ENCODE data around the gene CCDC169.

The CCDC169 gene

DNA sequence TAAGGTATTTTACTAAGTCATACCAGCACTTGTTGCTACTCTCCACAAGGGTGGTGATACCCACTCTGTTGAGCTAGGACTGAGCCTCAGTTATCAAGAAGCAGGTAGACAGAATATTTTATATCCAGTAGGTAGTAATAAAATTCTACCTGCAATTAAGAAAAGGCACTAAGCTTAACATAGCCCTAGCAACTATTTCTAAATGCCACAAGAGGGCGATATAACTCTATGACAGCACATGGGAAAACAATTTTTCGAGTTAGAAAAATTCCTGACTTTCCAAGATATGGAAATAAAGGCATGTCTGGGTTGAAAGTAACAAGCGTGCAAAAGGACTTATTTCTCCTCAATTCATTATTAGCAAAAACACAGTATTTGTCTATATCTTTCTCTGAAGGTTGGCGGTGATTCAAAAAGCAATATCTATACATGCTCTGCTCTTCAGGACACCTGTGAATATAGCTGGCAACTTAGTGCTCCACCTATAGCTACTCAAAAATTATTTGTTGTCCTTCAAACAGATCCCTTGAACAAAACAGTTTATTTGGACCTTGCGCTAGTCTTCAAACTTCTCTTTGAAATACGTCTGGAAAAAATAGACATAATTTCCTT is 14.7 kb downstream of the CCDC169 start:
- H3K4me3 ChIP-seq (ENCODE audit: low read length in 2 of 2): no peak overlapping the region
- no peak overlapping the region for H3K27ac ChIP-seq (ENCODE audit: low read depth in 2 of 2, low read length in 2 of 2)
- H3K27me3 ChIP-seq (ENCODE audit: control insufficient read depth in 2 of 2, insufficient read depth in 2 of 2, low read length in 2 of 2): no peaks in the 10 kb centered on the region
- no peaks in the 10 kb centered on the region for H3K9me3 ChIP-seq (ENCODE audit: control insufficient read depth in 2 of 2, low read length in 2 of 2)
- H3K9ac ChIP-seq (ENCODE audit: low read depth in 1 of 2, low read length in 2 of 2): no peak overlapping the region
- no peaks in the 10 kb centered on the region for H3K36me3 ChIP-seq (ENCODE audit: control insufficient read depth in 2 of 2, insufficient read depth in 2 of 2, low read length in 2 of 2)
- no peaks in the 10 kb centered on the region for H3K4me1 ChIP-seq (ENCODE audit: control insufficient read depth in 2 of 2, insufficient read depth in 2 of 2, low read length in 2 of 2)

DNA sequence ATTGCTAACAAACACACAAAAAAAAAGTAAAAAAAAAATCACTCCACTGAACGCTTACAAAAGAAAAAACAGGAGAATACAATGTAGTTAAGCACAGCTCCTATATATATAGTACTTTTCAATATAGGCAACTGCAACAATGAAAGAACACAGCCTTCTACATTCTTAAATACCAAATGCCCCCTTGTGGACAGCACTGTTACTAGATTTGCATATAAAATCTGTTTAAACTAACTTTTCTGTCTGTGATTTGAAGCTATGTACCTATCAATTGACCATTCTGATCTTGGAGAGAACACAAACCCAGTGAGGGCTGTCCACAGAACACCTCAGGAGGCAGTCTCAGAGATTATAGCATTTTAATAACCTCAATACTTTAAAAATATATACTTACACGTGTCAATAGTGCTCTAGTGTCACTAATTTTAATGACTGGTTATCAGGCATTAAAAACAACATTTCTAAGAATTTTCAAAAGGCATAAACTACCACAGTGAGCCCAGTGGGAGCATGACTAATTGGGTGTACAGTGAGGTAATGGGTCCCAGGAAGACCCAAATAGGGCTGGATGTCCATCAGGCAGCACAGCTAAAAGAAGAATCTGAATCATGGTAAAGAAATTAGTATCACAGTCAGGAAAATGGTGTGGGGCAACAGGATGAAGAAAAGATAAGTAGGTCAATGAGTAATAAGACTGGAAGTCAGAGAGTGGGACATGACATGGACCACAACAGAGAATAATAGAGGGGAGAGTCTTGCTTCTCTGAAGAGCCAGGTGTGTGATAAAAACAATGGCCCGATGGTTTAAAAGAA is 22.2 kb downstream of the CCDC169 start:
- Histone ChIP-seq H3K27ac (ENCODE audit: low read depth in 2 of 2, low read length in 2 of 2) (no peak overlapping the region), H3K4me3 (ENCODE audit: low read length in 2 of 2) (no peak overlapping the region), H3K36me3 (ENCODE audit: control insufficient read depth in 2 of 2, insufficient read depth in 2 of 2, low read length in 2 of 2) (no peaks in the 10 kb centered on the region), H3K4me1 (ENCODE audit: control insufficient read depth in 2 of 2, insufficient read depth in 2 of 2, low read length in 2 of 2) (no peaks in the 10 kb centered on the region), H3K9ac (ENCODE audit: low read depth in 1 of 2, low read length in 2 of 2) (no peak overlapping the region), H3K27me3 (ENCODE audit: control insufficient read depth in 2 of 2, insufficient read depth in 2 of 2, low read length in 2 of 2) (no peaks in the 10 kb centered on the region), H3K9me3 (ENCODE audit: control insufficient read depth in 2 of 2, low read length in 2 of 2) (no peaks in the 10 kb centered on the region)

DNA sequence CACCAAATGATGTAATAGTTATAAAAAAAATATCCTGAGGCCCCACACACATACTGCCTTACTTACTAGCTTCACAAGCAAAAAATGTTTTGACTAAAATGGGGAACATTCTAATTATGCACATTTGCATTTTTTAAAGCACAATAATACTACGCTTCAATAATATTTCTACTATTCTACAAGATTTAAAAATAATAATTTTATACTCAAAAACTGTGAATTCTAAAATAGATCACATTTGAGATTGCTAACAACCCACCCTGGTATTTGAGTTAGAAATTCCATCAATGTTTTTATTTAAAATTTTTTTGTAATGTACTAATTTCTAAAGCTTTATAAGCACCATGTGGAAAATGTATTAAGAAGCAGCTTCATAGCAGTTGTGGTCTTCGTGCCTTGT is 24.2 kb downstream of the CCDC169 start:
- Histone ChIP-seq H3K9ac (ENCODE audit: low read depth in 1 of 2, low read length in 2 of 2) (no peak overlapping the region), H3K27me3 (ENCODE audit: control insufficient read depth in 2 of 2, insufficient read depth in 2 of 2, low read length in 2 of 2) (no peaks in the 10 kb centered on the region), H3K4me1 (ENCODE audit: control insufficient read depth in 2 of 2, insufficient read depth in 2 of 2, low read length in 2 of 2) (no peaks in the 10 kb centered on the region), H3K4me3 (ENCODE audit: low read length in 2 of 2) (no peak overlapping the region), H3K9me3 (ENCODE audit: control insufficient read depth in 2 of 2, low read length in 2 of 2) (no peaks in the 10 kb centered on the region), H3K36me3 (ENCODE audit: control insufficient read depth in 2 of 2, insufficient read depth in 2 of 2, low read length in 2 of 2) (no peaks in the 10 kb centered on the region), H3K27ac (ENCODE audit: low read depth in 2 of 2, low read length in 2 of 2) (no peak overlapping the region)

DNA sequence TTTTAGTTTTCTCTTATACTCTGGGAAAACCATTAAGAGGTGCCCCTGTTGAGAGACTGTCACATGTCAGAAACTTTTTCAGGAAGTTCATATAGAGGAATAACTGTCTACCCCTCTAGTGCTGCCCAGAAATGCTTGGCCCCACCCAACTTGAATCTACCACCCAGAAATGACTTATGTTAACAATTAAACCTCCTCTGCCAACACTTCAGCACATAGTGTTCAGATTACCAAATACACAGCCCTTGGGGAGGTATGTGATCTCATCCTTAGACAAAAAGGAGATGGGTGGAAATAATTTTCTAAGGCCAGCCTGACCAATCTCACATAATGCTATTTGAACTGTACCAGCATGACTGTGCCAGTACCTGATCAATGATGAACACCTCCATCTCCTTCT is 35.6 kb downstream of the CCDC169 start:
- no peak overlapping the region for H3K27ac ChIP-seq (ENCODE audit: low read depth in 2 of 2, low read length in 2 of 2)
- no peaks in the 10 kb centered on the region for H3K9me3 ChIP-seq (ENCODE audit: control insufficient read depth in 2 of 2, low read length in 2 of 2)
- H3K4me3 ChIP-seq (ENCODE audit: low read length in 2 of 2): no peak overlapping the region
- H3K36me3 ChIP-seq (ENCODE audit: control insufficient read depth in 2 of 2, insufficient read depth in 2 of 2, low read length in 2 of 2): no peaks in the 10 kb centered on the region
- no peaks in the 10 kb centered on the region for H3K27me3 ChIP-seq (ENCODE audit: control insufficient read depth in 2 of 2, insufficient read depth in 2 of 2, low read length in 2 of 2)
- no peak overlapping the region for H3K9ac ChIP-seq (ENCODE audit: low read depth in 1 of 2, low read length in 2 of 2)
- H3K4me1 ChIP-seq (ENCODE audit: control insufficient read depth in 2 of 2, insufficient read depth in 2 of 2, low read length in 2 of 2): no peaks in the 10 kb centered on the region

DNA sequence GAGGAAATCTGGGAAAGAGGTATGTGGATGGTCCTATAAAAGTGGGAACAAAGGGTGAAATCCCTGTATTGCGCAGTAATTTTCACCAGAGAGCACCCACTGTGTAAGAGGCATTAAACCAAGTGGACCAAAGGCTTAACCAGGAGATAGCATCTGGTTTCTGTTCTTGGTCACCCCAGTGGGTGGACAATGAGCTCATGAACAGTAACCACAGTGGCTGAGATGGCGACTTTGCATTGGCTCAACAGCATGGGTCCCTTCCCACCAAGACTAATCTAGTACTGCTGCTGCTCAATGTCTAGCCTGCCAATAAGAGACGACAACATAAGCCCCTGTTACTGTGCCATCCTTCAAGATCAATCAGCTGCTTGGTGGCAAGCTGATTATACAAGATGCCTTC is 36.6 kb downstream of the CCDC169 start:
- Histone ChIP-seq H3K27me3 (ENCODE audit: control insufficient read depth in 2 of 2, insufficient read depth in 2 of 2, low read length in 2 of 2) (no peaks in the 10 kb centered on the region), H3K9me3 (ENCODE audit: control insufficient read depth in 2 of 2, low read length in 2 of 2) (no peaks in the 10 kb centered on the region), H3K27ac (ENCODE audit: low read depth in 2 of 2, low read length in 2 of 2) (no peak overlapping the region), H3K36me3 (ENCODE audit: control insufficient read depth in 2 of 2, insufficient read depth in 2 of 2, low read length in 2 of 2) (no peaks in the 10 kb centered on the region), H3K9ac (ENCODE audit: low read depth in 1 of 2, low read length in 2 of 2) (no peak overlapping the region), H3K4me1 (ENCODE audit: control insufficient read depth in 2 of 2, insufficient read depth in 2 of 2, low read length in 2 of 2) (no peaks in the 10 kb centered on the region), H3K4me3 (ENCODE audit: low read length in 2 of 2) (no peak overlapping the region)

DNA sequence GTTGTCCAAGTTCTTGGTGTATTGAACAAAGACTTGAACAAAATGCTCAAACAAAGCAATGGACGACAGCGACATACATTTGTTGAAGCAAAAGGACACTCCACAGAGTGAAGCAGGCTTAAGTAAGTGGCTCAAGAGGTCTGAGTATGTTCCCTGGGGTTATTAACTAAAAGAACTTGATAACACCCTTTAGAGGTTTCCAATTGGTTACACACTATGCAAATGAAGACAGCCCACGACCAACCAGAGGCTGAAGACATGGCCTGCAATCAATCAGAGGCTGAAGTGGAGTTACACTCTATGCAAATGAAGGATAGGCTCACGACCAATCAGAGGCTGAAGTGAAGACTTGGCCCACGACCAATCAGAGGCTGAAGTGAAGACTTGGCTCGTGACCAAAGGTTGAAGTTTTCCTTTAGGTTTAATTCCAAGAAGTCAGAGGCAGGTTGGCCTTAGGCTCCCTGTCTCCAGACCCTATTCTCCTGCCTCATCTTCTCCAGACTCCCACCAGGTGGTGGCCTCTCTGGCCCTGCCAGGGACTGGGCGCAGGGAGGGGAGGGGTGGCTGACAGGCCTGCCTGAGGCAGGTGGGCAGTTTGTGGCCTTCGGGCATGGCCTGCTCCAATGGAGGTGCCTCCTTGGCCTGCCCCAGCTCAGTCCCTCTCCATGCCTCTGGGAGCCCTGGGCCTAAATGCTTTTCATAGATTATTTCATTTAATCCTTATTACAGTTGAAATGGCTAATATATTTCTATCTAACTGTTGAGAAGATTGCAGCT is 38.1 kb downstream of the CCDC169 start:
- H3K4me3 ChIP-seq (ENCODE audit: low read length in 2 of 2): no peak overlapping the region
- H3K36me3 ChIP-seq (ENCODE audit: control insufficient read depth in 2 of 2, insufficient read depth in 2 of 2, low read length in 2 of 2): no peaks in the 10 kb centered on the region
- H3K9ac ChIP-seq (ENCODE audit: low read depth in 1 of 2, low read length in 2 of 2): no peak overlapping the region
- H3K27ac ChIP-seq (ENCODE audit: low read depth in 2 of 2, low read length in 2 of 2): no peak overlapping the region
- no peaks in the 10 kb centered on the region for H3K27me3 ChIP-seq (ENCODE audit: control insufficient read depth in 2 of 2, insufficient read depth in 2 of 2, low read length in 2 of 2)
- H3K4me1 ChIP-seq (ENCODE audit: control insufficient read depth in 2 of 2, insufficient read depth in 2 of 2, low read length in 2 of 2): no peaks in the 10 kb centered on the region
- H3K9me3 ChIP-seq (ENCODE audit: control insufficient read depth in 2 of 2, low read length in 2 of 2): no peaks in the 10 kb centered on the region

DNA sequence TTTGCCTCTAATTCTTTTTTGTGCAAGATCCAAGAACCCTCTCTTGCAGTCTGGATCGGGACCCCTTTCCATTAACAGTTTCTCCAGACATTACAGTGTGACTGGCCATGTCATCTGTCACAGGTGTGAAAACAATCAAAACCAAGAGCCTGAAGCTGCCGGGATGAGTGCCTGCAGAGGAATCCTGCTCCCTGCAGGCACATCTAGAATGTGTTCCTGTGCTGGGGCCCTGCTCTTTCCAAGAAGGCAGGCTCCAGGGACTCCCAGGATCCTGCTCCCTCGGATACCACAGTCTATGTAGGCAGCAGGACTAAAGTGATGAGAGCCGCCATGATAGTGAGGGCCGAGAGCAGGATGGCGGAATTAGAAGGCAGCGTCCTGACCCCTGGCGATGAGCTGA is 38.8 kb downstream of the CCDC169 start:
- Histone ChIP-seq H3K4me3 (ENCODE audit: low read length in 2 of 2) (no peak overlapping the region), H3K4me1 (ENCODE audit: control insufficient read depth in 2 of 2, insufficient read depth in 2 of 2, low read length in 2 of 2) (no peaks in the 10 kb centered on the region), H3K36me3 (ENCODE audit: control insufficient read depth in 2 of 2, insufficient read depth in 2 of 2, low read length in 2 of 2) (no peaks in the 10 kb centered on the region), H3K27ac (ENCODE audit: low read depth in 2 of 2, low read length in 2 of 2) (no peak overlapping the region), H3K9ac (ENCODE audit: low read depth in 1 of 2, low read length in 2 of 2) (no peak overlapping the region), H3K27me3 (ENCODE audit: control insufficient read depth in 2 of 2, insufficient read depth in 2 of 2, low read length in 2 of 2) (no peaks in the 10 kb centered on the region), H3K9me3 (ENCODE audit: control insufficient read depth in 2 of 2, low read length in 2 of 2) (no peaks in the 10 kb centered on the region)

DNA sequence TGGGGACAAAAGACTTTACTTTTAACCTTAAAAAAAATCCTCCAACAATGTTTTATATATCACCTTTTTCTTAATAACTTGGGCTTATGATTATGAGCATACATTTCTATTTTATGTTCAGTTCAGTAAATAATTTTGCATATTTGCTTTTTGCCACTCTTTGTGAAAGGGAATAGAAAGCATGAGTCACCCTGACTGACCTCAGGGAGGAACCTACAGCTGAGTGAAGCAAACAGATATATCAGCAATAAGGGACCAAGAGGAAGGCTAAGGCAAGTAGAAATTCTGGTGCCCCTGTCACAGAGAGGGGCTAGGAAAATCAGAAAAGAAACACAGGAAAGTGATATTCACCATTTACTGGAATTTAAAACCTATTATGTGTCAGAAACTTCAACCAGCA is 46.1 kb downstream of the CCDC169 start:
- H3K9ac ChIP-seq (ENCODE audit: low read depth in 1 of 2, low read length in 2 of 2): no peak overlapping the region
- no peaks in the 10 kb centered on the region for H3K36me3 ChIP-seq (ENCODE audit: control insufficient read depth in 2 of 2, insufficient read depth in 2 of 2, low read length in 2 of 2)
- no peak overlapping the region for H3K27ac ChIP-seq (ENCODE audit: low read depth in 2 of 2, low read length in 2 of 2)
- H3K9me3 ChIP-seq (ENCODE audit: control insufficient read depth in 2 of 2, low read length in 2 of 2): no peaks in the 10 kb centered on the region
- H3K4me3 ChIP-seq (ENCODE audit: low read length in 2 of 2): no peak overlapping the region
- H3K4me1 ChIP-seq (ENCODE audit: control insufficient read depth in 2 of 2, insufficient read depth in 2 of 2, low read length in 2 of 2): no peaks in the 10 kb centered on the region
- no peaks in the 10 kb centered on the region for H3K27me3 ChIP-seq (ENCODE audit: control insufficient read depth in 2 of 2, insufficient read depth in 2 of 2, low read length in 2 of 2)

DNA sequence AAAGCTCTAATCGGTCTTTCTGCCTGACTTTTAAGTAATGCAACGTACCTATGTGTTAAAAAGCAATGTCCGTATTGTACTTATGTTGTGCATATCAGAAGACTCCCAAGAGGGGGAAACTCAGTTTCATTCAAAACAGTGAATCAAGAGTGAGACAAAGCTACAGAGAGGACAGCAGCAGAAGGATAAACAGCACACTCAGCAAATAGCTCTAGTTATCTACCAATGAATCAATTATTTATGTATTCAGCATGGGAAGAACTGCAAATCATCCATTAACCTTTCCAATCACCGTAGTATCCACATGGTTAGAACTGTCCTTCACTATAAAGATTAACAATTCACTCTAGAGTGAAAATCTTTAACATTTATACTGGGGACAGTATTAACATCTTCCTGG is 46.6 kb downstream of the CCDC169 start:
- Histone ChIP-seq H3K9me3 (ENCODE audit: control insufficient read depth in 2 of 2, low read length in 2 of 2) (no peaks in the 10 kb centered on the region), H3K27me3 (ENCODE audit: control insufficient read depth in 2 of 2, insufficient read depth in 2 of 2, low read length in 2 of 2) (no peaks in the 10 kb centered on the region), H3K27ac (ENCODE audit: low read depth in 2 of 2, low read length in 2 of 2) (no peak overlapping the region), H3K4me1 (ENCODE audit: control insufficient read depth in 2 of 2, insufficient read depth in 2 of 2, low read length in 2 of 2) (no peaks in the 10 kb centered on the region), H3K4me3 (ENCODE audit: low read length in 2 of 2) (no peak overlapping the region), H3K9ac (ENCODE audit: low read depth in 1 of 2, low read length in 2 of 2) (no peak overlapping the region), H3K36me3 (ENCODE audit: control insufficient read depth in 2 of 2, insufficient read depth in 2 of 2, low read length in 2 of 2) (no peaks in the 10 kb centered on the region)

DNA sequence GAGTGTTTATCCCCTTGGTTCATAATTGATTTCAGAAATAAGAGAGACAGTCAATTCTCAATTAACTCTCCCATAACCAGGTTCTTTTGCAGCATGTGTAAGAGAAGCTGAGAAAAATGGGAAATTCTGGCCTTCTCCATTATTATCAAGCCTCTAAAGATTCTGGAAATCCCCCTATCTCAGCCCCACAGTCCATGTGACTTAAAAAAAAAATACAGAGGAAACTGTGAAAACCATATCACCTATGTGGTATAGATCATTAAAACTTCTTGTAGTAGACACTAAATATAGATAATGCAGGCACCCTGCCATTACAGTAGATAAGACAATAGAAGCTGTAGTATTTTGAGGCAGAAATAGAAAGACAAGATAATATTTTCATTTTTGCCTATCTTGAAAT is 48.9 kb downstream of the CCDC169 start:
- no peak overlapping the region for H3K4me3 ChIP-seq (ENCODE audit: low read length in 2 of 2)
- H3K36me3 ChIP-seq (ENCODE audit: control insufficient read depth in 2 of 2, insufficient read depth in 2 of 2, low read length in 2 of 2): no peaks in the 10 kb centered on the region
- peaks cover 0 to 2% of the 10 kb centered on the region in 2 donors for H3K9me3 ChIP-seq (ENCODE audit: control insufficient read depth in 2 of 2, low read length in 2 of 2)
- H3K9ac ChIP-seq (ENCODE audit: low read depth in 1 of 2, low read length in 2 of 2): no peak overlapping the region
- no peaks in the 10 kb centered on the region for H3K27me3 ChIP-seq (ENCODE audit: control insufficient read depth in 2 of 2, insufficient read depth in 2 of 2, low read length in 2 of 2)
- no peak overlapping the region for H3K27ac ChIP-seq (ENCODE audit: low read depth in 2 of 2, low read length in 2 of 2)
- H3K4me1 ChIP-seq (ENCODE audit: control insufficient read depth in 2 of 2, insufficient read depth in 2 of 2, low read length in 2 of 2): no peaks in the 10 kb centered on the region
